ENCODE results near the gene NOC4L. TPM values are rescaled to one million over a fixed set of nuclear protein-coding genes. Genes with fewer than 3 reads are reported as not detected.

NOC4L gene
- total RNA-seq, 1 donor from 2014 or later, result 16.5 TPM

DNA sequence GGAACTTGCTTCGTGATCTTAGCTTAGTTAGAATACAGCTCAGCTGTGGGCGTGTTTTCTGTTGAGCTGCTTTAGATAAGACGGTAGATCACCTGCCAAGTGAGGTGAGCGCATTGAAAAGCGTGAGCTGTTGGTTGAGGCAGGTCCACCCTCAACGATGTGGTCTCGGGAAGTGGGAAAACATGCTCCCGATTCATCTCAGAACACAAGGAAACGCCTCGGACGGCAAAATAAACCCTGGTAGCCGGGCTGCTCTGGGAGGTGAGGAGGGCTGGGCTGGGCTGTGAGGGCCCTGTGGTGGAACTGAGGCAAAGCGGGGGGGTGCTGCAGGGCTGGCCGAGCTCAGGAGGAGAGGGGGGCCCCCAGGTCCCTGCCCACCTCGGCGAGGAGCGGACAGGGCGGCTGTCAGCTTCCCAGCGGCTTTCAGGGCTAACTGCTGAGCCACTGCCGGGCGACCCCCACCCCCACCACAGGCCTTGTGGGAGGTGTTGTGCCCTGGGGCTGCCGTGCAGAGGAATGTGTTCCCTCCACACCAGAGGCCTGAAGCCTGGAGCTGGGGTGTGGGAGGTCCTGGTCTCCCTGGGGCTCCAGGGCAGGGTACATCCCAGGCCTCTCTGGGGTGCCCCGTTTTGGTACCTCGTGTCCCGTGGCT, 30.7 kb downstream of the NOC4L start:
- Histone ChIP-seq H3K4me1 (ENCODE audit: insufficient read depth, low read length) (peaks cover 5% of the 10 kb centered on the region), H2AFZ (ENCODE audit: low read depth, low read length) (no peak overlapping the region), H3K9ac (ENCODE audit: low read length) (no peak overlapping the region), H3K27ac (ENCODE audit: low read depth, low read length) (no peak overlapping the region), H3K27me3 (ENCODE audit: insufficient read depth, low read length) (peaks cover 23% of the 10 kb centered on the region), H3K9me3 (ENCODE audit: insufficient read depth, low read depth, low read length) (no peaks in the 10 kb centered on the region), H3K79me2 (ENCODE audit: insufficient read depth, low read length) (no peaks in the 10 kb centered on the region), H3K36me3 (ENCODE audit: insufficient read depth, low read length) (no peaks in the 10 kb centered on the region), H3K4me3 (ENCODE audit: insufficient read depth, low read depth, low read length) (no peak overlapping the region), H4K20me1 (ENCODE audit: insufficient read depth, low read length) (no peaks in the 10 kb centered on the region), H3K4me2 (ENCODE audit: low read length) (no peak overlapping the region)
- no peak for DNase-seq (ENCODE audit: low read depth)
- TF ChIP-seq CTCF (IDR thresholded peaks at IDR 0.05; ENCODE audit: insufficient read depth, low read depth, low read length), result no peak
- TF ChIP-seq EZH2 (IDR thresholded peaks at IDR 0.05; ENCODE audit: insufficient read depth, low read length), result no peak
- H3K9me3 Mint-ChIP-seq (ENCODE audit: unreplicated experiment), result no peaks in the 10 kb centered on the region
- H3K36me3 Mint-ChIP-seq (ENCODE audit: low read depth, unreplicated experiment), result no peaks in the 10 kb centered on the region
- peaks cover 55% of the 10 kb centered on the region for H3K27me3 Mint-ChIP-seq (ENCODE audit: low read depth, unreplicated experiment)
- peaks cover 3% of the 10 kb centered on the region for H3K4me1 Mint-ChIP-seq (ENCODE audit: low read depth, unreplicated experiment)
- no peak overlapping the region for H3K4me3 Mint-ChIP-seq (ENCODE audit: unreplicated experiment)
- FAIRE-seq, result no peak
- no peak overlapping the region for H3K27ac Mint-ChIP-seq (ENCODE audit: unreplicated experiment)

DNA sequence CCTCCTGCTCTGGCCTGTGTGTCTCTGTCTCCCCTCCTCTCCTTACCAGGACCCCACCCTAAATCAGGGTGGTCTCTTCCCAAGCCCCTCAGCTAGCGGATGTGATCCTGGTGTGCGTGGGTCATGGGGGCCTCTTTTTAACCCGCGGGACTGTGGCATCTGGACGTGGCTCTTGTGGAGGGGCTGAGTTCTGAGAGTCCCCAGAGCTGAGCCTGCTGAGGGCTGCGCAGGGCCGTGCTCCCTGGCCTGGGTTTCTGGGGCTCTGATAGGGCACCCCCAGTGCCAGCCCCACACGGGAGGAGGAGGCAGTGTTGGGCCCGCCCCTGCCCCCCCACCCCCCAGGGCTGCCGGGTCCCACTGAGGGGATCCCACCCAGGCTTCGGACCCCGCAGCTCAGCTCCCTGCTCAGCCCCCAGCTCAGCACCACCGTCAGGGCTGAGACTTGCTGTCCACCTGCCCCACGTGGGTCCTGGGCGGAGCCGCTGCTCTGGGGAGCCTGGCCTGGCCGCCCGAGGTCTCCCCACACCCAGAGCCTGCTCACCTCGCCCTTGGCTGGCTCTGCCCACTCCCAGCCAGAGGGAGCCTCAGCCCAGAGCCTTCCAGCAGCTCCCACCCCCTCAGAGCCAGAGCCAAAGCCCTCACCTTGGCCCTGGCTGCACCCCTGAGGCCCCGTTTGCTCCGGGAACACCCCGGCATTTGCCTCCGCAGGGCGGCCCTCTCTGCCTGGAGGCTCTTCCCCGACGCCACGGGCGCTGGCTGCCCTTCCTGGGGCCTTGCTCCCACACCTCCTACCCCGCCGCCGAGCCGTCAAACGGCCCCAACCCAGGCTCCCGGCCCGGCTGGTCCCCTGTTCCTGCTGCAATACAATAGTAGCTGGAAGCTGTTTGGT, 31.5 kb downstream of the NOC4L start:
- Mint-ChIP-seq H3K27ac (ENCODE audit: unreplicated experiment) (no peak overlapping the region), H3K4me3 (ENCODE audit: unreplicated experiment) (no peak overlapping the region), H3K27me3 (ENCODE audit: low read depth, unreplicated experiment) (peaks cover 51% of the 10 kb centered on the region), H3K9me3 (ENCODE audit: unreplicated experiment) (no peaks in the 10 kb centered on the region), H3K36me3 (ENCODE audit: low read depth, unreplicated experiment) (no peaks in the 10 kb centered on the region), H3K4me1 (ENCODE audit: low read depth, unreplicated experiment) (peaks cover 3% of the 10 kb centered on the region)
- Histone ChIP-seq H3K4me2 (ENCODE audit: low read length) (no peak overlapping the region), H2AFZ (ENCODE audit: low read depth, low read length) (no peak overlapping the region), H3K36me3 (ENCODE audit: insufficient read depth, low read length) (no peaks in the 10 kb centered on the region), H3K9ac (ENCODE audit: low read length) (no peak overlapping the region), H3K27me3 (ENCODE audit: insufficient read depth, low read length) (peaks cover 23% of the 10 kb centered on the region), H3K4me1 (ENCODE audit: insufficient read depth, low read length) (no peaks in the 10 kb centered on the region), H3K4me3 (ENCODE audit: insufficient read depth, low read depth, low read length) (no peak overlapping the region), H3K27ac (ENCODE audit: low read depth, low read length) (no peak overlapping the region), H4K20me1 (ENCODE audit: insufficient read depth, low read length) (no peaks in the 10 kb centered on the region), H3K9me3 (ENCODE audit: insufficient read depth, low read depth, low read length) (no peaks in the 10 kb centered on the region), H3K79me2 (ENCODE audit: insufficient read depth, low read length) (no peaks in the 10 kb centered on the region)
- FAIRE-seq, result no peak
- TF ChIP-seq EZH2 (IDR thresholded peaks at IDR 0.05; ENCODE audit: insufficient read depth, low read length), result no peak
- no peak for TF ChIP-seq CTCF (IDR thresholded peaks at IDR 0.05; ENCODE audit: insufficient read depth, low read depth, low read length)
- DNase-seq (ENCODE audit: low read depth), result no peak
